Stimulated activated CD4-positive, alpha-beta T cell treated with anti-CD3 and anti-CD28 coated beads, Interleukin-1b, Interleukin-23, amount 100 ng/mL, for 24 hours (primary cell): ENCODE measurements around the gene HECTD4.
"Not testable (repeated sequence)": the region's sequence is repeated elsewhere in the genome, so short reads cannot be mapped to it uniquely, and the experiment has no call there.

ENCODE experiments used
- DNase-seq, 4 experiments: peaks; one replicate each; pipeline ENCODE4 v3.0.0-alpha.2; 2020; ENCODE audit warnings: low read depth in 4 of 4, low spot score in 1 of 4

Gene HECTD4

DNA sequence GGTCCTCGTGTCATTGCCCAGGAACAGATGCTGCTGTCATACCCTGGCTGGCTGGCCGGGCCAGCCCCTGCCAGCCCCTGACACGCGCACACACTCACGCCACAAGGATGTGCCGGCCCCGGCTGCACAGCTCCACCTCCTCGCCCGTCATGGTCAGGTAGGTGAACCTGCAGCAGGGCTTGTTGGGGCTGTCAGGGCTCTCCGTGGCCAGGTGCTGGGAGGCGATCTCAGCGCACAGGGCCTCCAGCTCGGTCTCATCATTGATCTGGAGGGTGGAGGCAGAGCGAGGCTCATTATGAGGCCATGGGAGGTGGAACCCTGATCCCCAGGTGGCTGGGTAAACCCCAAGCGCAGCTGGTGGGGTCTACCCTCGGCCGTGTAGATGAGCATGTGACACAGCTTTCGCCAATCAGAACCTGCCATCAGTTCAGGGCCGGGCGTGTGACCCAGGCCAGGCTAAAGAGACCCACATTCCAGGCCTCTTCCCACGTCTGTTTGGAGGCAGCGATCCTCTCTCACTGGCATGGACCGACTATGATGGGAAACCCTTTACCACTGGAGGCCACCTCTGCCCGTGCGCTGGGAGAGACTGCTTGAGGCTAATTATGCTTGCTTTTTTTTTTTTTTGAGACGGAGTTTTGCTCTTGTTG, 218.1 kb downstream of the HECTD4 start:
- no peak for DNase-seq

DNA sequence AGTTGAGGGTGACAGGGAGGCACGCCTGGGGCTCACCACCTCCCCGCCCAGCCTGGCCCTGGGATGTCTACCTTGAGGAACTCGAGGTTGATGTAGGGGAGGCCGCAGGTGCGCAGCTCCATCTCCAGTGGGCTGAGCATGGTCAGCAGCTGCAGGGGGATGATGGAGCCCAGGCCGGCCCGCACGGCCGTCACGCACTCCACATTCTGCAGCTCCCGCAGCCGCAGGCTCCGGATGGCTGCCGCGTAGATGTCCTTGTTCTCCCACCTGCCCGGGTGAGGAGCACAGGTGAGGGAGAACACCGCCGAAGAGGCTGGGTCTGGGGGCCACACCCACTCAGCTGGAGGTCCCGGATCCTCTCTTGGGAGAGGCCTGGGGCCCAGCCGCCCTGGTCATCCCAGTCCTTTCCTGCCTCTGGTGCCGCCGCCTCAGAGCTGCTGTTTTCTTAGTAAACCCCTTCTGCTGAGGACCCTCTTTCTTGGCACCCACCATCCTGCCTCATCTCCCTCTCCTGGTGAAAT, 218.7 kb downstream of the HECTD4 start:
- no peak for DNase-seq

DNA sequence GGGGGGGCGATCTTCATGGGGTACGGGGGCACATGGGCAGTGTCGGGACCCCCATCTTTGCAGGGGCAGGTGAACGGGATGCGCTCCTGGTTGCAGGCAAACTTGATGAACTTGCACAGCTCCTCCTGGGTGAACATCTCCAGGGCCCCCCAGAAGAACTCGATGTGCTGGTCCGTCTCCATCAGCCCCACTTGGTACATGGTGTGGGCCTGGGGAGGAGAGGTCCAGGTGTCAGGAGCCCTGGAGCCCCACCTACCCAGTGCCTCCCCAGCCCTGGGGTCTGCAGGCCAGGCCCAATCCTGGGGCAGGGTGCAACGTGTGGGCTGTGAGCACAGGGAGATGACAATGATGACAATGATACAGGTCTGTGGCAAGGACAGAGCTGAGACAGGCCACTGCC, 219.2 kb downstream of the HECTD4 start:
- DNase-seq, result no peak

DNA sequence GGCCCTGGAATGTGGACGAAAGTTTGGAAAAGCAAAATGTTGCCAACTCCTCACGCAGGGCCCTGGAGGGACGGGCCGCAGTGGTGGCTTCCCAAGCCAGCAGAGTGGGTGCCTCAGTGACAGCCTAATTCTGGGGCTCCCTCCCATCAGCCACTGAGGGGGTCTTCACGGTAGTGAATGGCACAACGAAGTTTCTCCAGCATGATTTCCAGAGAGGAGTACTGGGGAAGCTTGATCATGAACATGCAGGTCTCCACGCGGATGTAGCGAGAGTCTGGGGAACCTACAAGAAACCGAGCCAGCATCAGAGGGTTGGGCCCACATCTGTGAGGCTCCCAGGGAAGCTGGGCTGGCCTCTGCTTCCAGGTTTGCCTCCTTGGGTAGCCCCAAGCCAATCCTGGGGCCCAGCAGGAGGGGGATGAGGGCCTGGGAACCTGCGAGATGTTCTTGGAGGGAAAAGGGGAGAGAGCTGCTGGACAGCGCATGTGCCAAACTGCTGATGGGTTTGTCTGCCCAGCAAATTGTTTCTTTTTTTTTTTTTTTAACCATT, 219.9 kb downstream of the HECTD4 start:
- DNase-seq, result no peak

DNA sequence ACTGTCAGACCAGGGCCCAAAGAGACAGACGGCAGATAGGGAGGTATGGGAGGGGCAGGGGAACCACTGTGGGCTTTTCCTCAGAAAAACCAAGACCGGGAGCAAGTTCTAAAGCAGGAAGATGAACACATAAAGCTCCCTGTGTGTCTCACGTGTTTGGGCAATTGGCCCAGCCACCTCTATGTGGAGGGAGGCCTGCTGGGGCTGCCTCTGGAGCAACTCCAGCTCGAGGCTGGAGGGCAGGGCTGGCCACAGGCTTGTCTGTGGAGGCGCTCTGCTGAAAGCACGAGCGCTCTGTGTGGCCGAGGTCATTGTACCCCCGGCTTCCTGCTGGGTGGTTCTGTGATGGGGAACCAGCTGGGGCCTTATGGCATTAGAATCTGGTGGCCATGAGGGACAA, 220.5 kb downstream of the HECTD4 start:
- no peak for DNase-seq

DNA sequence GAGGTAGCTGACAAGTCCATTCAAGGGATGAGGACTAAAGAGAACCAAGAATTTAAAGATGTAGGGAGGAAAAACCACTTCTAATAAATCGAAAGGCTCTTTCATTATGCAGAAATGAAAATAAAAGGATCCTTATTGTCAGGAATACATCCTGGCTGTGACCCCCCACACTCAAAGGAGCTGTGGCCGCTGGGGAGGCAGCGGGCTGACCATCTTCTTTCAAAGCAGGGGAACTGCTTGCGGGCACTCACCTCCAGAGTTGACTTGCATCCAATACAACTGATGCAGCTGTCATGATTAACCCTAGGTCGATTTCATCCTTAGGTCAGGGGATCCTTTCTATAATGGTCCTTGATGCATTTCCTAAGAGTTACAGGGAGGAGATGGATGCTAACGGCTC, 221.6 kb downstream of the HECTD4 start:
- no peak for DNase-seq

DNA sequence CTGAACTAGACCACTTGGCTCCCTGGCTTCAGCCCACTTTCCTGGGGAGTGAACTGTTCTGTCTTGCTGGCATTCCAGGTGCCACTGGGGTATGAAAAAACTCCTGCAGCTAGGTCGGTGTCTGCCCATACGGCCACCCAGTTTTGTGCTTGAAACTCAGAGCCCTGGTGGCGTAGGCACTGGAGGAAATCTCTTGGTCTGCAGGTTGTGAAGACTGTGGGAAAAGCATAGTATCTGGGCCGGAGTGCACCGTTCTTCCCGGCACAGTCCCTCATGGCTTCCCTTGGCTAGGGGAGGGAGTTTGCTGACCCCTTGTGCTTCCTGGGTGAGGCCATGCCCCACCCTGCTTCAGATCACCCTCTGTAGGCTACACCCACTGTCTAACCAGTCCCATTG, 223.1 kb downstream of the HECTD4 start:
- no peak for DNase-seq

DNA sequence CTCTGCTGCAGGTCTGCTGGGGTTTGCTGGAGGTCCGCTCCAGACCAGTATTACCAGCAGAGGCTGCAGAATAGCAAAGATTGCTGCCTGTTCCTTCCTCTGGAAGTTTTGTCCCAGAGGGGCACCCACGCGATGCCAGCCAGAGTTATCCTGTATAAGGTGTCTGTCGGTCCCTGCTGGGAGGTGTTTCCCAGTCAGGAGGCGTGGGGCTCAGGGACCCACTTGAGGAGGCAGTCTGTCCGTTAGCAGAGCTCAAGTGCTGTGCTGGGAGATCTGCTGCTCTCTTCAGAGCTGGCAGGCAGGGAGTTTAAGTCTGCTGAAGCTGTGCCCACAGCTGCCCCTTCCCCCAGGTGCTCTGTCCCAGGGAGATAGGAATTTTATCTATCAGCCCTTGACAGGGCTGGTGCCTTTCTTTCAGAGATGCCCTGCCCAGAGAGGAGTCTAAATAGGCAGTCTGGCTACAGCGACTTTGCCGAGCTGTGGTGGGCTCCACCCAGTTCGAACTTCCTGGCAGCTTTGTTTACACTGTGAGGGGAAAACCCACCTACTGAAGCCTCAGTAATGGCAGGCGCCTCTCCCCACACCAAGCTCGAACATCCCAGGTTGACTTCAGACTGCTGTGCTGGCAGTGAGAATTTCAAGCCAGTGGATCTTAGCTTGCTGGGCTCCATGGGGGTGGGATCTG, 223.6 kb downstream of the HECTD4 start:
- DNase-seq, result not testable (repeated sequence)

DNA sequence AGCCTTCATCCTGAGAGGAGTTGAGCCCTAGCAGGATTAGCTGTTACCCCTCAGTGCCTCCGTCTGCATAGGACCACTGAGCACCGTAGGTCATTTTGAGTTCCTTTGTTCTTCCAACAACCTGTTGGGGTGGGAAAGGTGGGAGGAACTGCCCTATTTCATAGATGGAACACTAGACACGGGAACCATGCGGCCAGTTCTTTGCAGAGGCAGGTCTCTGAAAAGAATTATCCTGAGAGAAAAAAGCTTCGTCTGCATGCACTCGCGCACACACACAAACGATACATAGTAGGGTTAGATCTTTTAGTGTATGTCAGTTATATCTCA, 228.4 kb downstream of the HECTD4 start:
- DNase-seq, result no peak

DNA sequence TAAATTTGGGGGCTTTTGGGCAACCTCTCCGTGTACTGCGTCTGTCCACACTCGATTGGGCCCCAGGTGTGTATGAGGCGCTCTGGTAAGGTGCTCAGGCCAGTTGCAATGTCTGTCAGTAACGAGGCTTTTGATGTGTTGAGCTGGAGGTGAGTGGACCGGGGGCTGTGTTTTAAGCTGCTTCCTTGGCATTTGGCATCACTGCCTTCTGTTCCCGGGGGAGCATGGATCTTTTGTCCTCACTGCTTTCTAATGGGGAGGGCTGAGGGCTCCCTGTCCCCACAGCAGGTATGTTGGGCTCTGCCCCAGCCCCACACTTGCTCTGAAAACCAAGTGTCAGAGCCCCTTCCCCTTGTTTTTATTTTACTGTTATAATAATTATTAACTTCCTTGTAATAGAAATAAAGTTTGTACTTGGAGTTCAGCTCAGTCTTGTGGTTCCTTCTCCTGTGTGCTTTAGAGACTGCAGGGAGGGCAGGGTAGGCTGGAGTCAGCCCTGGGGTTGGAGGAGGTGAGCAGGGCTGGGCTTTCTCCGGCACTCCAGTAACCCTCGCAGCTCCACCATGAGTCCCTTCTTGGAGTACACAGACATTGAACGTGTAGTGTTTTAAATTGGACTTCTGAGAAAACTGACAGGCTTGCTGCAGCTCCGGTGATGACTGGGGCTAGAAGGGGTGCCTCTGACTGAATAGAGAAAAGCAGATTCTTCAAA, 228.9 kb downstream of the HECTD4 start:
- no peak for DNase-seq

DNA sequence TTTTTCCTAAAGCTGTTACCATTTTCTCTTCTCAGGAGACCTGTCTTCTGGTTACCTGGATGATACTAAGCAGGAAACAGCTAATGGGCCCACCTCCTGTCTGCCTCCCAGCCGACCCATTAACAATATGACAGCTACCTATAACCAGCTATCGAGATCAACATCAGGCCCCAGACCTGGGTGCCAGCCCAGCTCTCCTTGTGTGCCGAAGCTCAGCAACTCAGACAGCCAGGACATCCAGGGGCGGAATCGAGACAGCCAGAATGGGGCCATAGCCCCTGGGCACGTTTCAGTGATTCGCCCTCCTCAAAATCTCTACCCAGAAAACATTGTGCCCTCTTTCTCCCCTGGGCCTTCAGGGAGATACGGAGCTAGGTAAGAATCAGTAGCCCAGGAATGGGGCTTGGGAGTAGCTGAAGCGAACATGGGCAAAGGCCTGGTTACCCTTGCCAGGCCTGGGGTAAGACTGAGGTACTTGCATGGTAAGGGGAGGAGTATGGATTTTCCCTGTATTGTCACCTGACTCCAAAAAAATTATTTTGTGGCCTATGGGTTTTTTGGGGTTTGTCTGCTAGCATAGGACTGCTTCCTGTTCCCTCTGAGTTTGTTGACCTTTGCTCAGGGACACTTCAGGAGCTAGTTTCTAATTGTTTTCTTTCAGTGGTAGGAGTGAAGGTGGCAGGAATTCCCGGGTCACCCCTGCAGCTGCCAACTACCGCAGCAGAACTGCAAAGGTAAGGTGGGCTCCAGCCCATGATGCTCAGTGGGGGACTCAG, 230.3 kb downstream of the HECTD4 start:
- DNase-seq, result no peak

DNA sequence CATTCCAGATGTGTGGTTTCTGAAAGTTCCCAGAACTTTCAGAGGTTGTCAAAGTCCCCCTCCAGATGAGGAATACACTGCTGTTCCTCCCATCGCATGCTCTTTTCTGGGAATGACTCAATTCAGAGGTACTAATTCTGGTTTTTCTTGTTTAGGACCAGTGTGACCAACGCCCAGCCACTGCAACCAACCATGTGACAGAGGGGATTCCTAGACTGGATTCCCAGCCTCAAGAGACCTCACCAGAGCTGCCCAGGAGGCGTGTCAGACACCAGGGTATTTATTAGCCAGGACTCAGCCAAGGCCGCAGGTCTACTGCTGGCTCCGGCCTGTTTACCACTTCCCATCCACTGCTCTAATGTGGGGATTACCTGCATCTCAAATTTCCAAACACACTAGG, 232.6 kb downstream of the HECTD4 start:
- no peak for DNase-seq

DNA sequence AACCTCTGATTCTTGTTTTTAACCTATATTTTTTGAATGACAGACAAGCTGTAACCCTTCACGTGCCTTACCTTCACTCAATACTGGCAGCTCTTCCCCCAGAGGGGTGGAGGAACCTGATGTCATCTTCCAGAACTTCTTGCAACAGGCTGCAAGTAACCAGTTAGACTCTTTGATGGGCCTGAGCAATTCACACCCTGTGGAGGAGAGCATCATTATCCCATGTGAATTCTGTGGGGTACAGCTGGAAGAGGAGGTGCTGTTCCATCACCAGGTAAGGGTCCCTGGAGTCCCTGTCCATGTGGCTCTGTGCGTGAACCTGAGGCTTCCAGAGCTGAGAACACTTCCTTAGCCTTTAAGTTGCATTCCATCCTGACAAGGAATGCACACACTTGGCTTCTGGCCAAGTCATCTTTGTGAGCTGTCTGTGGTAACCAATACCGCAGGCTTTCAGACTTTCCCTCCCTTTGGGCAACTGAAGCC, 234.2 kb downstream of the HECTD4 start:
- DNase-seq, result no peak

DNA sequence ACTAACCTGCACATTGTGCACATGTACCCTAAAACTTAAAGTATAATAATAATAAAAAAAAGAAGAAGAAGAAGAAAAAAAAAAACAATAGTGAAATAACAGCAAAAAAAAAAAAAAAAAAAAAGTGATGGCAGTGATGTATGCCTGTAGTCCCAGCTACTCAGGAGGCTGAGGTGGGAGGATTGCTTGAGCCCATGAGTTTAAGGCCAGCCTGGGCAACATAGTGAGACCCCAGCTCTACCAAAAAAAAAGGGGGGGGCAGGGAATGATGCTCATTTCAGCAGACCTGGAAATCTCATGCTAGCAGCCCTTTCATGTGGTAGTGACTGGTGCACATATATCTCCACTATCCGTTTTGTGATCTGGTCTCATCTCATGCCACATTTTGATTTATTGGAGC, 236.1 kb downstream of the HECTD4 start:
- no peak for DNase-seq

DNA sequence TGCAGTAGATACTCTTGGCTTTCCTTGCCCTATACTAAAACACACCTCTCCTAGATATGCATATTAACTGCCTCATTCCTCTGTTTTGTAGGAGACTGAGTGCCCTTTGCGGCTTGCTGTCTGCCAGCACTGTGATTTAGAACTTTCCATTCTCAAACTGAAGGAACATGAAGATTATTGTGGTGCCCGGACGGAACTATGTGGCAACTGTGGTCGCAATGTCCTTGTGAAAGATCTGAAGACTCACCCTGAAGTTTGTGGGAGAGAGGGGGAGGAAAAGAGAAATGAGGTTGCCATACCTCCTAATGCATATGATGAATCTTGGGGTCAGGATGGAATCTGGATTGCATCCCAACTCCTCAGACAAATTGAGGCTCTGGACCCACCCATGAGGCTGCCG, 241.5 kb downstream of the HECTD4 start:
- DNase-seq, result no peak

DNA sequence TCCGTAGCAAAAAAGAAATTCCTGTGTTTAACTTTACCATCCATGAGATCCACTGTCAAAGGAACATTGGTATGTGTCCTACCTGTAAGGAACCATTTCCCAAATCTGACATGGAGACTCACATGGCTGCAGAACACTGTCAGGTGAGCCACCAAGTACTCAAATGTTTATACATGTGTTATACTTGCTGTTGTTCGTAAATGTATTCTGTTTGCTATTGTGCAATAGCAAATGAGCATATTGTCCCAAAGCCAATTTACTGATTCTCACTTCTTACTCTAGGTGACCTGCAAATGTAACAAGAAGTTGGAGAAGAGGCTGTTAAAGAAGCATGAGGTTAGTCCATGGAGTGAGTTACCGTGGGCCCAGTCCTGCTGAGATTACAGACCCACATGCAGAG, 247.5 kb downstream of the HECTD4 start:
- DNase-seq, result no peak

DNA sequence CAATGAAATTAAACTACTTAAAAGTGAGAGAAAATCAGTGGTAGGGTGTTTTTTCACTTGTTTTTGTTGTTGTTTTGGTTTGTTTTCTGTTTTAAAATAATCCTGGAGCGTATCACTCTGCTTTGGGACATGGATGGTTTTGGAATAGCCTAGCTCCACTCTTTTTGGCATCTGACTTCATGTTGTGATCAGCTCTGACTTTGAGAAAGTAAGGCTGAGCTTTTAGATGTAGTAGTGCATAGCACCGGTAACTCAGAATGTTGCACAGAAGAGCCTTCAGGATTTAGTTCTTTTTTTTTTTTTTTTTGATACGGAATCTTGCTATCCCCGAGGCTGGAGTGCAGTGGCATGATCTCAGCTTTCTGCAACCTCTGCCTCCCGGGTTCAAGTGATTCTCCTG, 248.8 kb downstream of the HECTD4 start:
- no peak for DNase-seq

DNA sequence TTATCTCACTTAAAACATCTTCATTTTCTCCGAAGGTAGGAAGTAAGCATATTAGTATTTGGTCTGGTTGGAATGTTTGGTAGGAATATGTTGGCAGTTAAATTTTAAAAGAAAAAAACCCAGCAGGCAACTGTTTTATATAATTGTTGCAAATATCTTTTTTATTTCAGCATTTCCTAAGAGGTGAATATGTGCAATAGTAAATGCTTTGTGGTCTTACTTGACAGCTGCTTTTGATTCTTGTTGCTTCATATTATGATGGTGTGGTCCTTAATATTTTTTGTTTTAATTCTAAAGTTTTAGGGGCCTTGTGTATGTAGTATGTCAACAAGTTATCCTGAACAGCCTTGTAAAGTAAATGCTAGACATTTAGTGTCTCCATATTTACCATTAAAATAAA, 250.5 kb downstream of the HECTD4 start:
- DNase-seq, result no peak

DNA sequence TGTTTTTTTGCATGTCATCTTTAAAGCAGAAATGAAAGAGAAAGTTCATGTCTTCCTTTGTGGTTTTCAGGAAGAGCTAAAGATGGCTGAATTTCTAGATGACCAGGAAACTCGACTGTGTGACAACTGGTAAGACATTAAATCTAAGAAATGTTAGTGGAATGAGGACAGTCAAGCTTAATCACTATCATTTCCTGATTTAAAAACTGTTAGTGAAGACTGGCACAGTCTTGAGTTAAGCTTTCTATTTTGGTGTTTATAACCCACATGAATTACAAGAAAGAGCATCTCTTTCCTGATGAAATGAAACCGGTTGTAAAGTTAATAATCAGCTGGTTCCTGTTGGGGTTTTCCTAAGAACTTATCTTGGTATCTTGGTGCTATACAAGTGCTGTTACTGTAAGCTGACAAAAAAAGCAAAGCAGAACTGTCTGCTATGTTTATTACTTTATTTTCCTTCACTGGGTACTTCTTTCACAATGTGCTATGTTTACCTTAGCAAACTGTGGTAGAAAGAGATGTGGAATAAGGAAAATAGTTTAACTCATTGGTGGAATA, 251.7 kb downstream of the HECTD4 start:
- DNase-seq, result no peak

DNA sequence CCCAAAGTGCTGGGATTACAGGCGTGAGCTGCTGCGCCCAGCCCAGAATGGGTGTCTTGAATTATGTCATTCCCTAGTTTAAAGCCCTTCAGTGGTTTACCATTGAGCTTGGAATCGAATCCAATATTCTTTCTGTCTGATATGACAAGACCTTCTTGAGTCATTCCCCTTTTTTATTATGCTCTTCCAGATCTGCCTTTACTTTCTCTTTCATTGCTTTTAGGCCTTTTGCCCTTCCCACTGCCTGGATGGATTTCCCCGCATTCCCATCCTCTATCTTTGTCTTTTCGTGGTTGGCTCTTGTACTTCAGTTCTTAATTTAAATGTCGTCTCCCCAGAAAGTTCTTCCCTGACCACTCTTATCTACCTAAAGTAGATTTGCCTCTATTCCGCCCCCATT, 255.3 kb downstream of the HECTD4 start:
- DNase-seq, result no peak

DNA sequence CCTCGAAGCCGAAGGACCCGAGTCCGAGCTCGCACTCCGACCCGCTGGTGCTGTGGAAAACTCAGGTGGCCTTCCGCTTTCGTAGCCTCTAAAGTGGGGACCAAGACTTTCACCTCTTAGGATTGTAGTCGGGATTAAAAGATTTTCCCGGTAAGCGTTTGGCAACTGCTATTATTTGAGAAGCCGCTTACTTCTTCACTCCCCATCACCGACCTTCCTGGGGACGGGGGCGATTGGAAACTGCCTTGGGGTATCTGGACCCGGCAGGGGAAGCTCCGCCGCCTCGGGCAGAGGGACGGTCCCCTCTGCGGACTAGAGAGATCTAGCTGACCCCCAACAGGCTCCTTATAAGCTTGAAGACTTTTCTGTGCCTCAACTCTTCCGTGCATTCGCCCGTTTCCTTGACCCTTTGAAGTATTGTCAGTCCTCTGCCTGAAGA, 256.2 kb downstream of the HECTD4 start:
- DNase-seq, result no peak
